GM21529 (cell line): ENCODE data around the gene PTPRJ.
A peak's percentile ranks its signal among the peaks of the same experiment; 100 is the strongest.
"Not testable (repeated sequence)": the region's sequence is repeated elsewhere in the genome, so short reads cannot be mapped to it uniquely, and the experiment has no call there.

Source experiments
- ATAC-seq: cut with Tn5 transposase; IDR thresholded peaks from one replicate; pipeline ENCODE4 v1.9.1; 2021; ENCODE audit not compliant: unreplicated experiment

PTPRJ gene

DNA sequence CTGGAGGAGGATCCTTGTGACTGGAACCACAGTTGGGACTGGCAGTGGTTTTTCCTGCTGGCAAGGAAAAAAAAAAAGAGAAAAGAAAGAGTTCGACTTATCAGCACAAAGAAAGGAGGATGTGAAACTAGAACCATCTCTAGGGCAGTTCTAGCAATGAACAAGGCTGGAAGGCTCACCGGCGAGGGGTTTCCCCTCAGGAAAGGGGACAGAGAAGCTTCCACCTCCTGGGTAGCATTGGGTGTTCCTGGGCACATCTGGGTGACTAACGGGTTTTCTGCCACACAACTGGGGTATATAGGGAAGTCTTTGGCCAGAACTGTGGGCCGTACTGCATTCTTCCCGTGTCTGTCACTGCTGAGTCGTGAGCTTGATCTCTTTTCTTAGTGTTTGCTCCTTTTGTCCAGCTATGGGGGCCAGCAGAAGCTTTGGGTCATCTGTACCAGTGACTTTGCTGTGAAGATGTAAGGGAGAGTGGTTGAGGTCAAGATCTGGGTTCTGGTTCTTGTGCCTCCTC, 126.9 kb downstream of the PTPRJ start:
- peak; percentile 87 for ATAC-seq

DNA sequence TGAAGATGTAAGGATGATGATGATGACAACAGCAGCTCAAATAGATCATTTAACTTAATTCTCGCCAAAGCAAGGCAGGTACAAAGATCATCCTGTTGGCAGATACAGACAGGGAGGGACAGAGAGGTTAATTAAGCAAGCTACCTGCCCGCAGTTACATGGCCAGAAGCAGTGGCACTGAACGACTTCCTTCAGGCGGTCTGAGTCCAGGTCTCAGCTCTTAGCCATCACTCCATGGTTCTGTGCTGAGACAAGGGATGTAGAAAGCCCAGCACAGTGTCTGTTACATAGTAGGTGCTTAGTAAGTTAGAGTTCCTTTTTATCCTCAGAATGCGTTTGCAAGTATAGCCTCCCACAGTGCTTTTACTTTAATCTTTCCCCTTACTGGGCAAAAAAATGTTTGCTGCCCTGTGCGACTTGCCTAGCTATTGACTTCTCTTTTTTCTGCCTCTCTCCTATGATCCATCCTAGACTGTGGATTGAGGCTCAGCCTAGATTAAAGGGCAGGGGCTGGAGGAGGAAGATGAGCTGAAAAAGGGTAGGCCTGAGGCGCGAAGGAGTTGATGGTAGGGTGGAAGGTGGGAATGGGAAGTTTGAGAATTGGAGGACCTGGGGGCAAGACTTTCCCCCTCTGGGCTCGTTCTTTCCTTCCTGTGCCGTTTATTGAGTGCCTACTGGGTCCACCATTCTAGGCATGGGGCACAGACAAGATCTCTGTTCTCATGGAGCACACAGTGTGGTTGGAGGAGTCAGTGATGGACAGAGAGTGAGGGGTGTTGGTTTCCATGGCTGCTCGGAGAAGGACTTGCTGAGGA, 128.1 kb downstream of the PTPRJ start:
- no peak for ATAC-seq

DNA sequence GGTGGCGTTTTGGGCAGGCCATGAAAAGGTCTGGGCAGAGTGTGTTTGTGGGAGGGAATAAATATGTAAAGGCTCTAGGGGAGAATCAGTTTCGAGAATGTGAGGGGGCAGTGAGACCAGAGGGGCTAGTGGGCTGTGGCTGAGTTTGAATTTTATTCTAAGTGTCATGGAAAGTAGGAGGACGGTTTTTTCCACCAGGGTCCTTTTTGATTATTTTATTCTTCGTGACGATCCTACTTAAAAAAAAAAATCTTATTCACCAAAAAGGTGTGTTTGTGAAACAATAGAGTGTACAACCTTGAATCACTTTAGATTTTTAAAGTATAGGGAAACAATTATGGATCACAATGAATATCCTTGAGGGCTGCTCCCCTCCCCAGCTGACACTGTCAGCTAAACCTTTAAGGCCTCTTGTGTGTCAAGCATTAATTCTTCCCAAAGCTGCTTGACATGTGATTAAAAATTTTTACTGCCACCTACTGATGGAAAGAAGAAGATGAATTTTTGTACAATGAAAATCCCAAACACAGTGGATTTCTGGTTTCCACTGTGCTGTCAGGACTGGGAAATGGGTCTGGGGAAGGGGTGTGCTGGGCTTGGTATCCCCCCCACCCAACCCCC, 128.8 kb downstream of the PTPRJ start:
- ATAC-seq, result no peak

DNA sequence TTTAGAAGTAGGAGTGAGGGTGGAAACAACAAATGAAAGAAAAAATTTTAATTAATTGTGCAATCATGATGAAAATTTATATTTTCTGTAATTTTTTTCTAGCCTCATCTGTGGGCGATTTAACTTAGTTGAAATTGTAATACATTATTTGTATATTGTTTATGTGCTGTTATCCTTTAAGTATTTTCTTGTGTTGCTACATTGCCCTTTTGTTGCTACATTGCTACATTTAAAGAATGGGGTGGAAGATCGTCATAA, 130.1 kb downstream of the PTPRJ start:
- ATAC-seq, result no peak

DNA sequence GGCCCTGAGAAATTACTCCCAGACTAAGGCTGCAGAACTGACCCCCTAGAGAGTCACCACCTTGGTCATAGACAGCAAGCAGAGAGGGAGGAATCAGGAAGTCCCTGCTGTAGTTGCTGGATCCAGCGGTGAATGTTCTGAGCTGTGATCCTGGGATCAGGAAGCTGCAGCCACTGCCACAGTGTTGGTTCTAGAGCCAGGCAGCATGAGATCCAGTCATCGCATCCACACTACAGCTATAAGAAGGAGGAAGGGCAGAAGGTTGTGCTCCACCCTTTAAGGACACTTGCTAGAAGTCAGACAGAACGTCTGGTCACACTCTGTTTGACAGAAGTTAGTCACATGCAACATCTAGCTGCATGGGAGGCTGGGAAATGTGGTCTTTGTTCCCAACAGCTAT, 131.5 kb downstream of the PTPRJ start:
- ATAC-seq, result no peak

DNA sequence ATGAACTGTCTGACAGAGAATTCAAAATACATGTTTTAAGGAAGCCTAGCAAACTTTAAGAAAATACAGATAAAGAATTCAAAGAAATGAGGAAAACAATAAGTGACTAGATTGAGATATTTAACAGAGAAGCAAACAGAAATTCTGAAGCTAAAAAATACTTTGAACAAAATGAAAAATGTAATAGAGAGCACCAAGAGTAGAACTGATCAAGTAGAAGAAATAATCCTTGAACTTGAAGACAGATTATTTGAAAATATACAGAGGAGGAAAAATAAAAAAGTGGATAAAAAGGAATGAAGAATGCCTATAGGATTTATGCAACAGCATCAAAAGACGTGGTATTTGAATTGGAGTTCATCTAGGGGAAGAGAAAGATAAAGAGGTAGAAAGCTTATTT, 134.4 kb downstream of the PTPRJ start:
- ATAC-seq, result no peak

DNA sequence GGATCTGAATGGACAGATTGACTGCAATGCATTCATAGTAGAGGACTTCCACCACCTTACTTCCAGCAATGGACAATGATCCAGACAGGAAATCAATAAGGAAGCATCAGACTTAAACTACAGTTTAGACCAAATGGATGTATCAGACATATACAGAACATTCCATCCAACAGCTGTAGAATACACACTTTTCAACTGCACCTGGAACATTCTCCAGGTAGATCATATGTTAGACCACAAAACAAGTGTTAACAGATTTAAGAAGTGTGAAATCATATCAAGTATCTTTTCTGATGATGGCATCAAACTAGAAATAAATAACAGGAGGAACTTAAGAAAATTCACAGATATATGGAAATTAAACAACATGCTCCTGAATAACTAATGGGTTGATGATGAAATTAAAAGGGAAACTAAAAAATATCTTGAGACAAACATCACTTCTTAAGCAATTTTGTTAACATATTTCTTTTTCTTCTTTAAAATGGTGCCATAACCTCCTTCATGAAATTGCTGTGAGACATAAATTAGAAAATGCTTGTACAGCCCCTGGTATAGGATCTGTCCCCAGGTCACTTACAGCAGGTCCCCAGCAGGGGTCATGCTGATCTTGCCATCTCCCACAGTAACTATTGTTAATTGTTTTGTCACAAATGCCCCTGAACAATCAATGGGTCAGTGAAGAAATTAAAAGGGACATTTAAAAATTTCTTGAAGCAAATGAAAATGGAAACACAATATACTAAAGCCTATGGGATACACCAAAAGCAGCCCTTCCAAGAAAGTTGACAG, 136.3 kb downstream of the PTPRJ start:
- ATAC-seq, result no peak

DNA sequence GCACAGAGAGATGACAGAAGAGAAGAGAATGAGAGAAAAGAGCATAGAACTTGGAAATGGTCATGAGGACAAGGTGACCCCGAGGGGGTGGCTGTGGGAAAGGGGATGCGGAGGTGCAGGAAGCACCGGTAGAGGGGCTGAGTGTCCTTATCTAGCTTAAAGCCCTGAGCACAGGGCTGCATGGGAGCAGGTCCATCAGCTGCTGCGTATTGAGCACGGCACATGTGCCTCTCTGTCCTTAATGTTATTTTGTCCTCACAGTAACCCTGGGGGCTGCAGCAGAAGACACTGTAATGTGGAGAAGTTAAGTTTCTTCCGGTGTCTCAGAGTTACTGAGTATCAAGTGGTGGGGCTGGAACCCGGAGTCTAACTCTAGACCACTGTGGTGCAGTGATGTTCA, 141.9 kb downstream of the PTPRJ start:
- no peak for ATAC-seq

DNA sequence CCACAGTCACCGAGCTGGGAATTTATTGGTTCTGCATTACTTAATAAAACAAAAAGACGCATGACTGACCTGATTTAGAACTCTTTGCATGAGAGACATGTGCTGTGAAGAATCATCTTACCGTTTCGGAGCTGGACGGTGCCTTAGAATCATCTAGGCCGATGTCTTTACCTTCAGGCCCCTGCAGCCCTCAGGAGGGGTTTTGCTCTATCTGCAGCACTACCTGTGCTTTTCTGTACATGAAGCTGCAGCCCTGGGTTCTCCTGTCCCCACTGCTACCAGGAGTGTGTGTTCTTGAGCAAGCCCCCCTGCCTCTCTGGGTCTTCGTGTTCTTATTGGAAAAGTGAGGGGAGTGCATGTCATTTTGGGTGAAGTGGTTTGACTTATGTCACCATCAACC, 142.3 kb downstream of the PTPRJ start:
- no peak for ATAC-seq

DNA sequence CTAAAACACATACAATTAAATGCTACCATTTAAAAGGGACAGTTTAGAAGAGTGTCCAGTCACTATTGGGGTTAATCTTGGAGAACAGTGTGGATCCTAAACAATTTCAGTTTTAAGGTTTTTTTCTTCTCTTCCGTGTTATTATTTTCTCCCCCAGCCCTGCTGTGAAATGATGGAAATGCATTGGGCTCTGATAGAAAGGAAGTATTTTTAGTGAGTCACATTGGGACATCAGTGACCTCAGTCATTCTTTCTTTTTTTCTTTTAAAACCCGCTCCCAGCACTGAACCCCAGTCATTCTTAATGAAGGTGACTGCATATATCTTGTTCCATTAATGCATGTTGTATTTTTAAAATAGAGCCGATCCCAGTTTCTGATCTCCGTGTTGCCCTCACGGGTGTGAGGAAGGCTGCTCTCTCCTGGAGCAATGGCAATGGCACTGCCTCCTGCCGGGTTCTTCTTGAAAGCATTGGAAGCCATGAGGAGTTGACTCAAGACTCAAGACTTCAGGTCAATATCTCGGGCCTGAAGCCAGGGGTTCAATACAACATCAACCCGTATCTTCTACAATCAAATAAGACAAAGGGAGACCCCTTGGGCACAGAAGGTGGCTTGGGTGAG, 143.0 kb downstream of the PTPRJ start:
- ATAC-seq, result no peak

DNA sequence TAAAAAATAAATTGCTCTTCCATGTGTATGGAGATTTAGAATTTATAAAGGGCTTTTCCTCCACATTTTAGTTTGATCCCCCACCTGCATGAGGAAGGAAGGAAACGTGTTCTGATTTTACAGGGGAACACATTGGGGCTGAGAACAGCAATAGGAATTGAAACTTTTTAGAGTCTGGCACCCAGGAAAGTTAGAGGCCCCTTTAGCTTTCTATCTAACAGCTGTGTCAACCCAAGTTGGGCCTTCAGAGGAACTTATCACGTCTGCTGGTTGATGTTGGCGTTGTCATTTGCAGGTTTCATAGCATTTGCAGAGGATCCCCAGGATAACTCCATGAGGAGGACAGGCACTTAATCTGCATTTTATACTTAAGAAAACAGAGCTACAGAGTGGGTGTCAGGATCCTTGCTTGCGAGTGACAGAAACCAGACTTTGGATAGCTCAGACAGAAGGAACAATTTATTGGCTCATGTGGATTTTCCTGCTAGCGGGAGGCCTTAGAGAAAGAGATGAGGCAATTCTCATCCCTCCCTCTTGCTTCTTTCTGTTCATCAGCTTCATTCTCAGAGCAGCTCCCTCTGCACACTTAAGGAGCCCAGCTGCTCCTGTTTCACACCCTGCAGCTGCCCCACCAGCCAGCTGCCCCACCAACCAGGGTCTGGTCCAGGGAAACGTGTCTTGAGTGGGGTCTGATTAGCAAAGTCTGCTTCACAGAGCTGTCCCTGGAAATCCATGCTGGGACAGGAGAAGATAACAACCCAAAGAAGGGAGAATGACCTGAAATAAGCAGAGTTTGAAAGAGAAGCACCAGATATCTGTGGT, 143.8 kb downstream of the PTPRJ start:
- no peak for ATAC-seq

DNA sequence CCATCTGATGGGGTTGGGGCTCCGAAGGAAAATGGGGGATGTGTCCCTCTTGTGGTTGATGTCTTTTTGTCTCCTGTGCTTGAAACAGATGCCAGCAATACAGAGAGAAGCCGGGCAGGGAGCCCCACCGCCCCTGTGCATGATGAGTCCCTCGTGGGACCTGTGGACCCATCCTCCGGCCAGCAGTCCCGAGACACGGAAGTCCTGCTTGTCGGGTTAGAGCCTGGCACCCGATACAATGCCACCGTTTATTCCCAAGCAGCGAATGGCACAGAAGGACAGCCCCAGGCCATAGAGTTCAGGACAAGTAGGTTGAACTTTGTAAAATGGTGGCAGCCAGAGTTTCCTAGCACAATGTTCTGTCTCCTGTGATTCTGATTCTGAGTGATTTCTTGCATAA, 144.5 kb downstream of the PTPRJ start:
- ATAC-seq, result no peak

DNA sequence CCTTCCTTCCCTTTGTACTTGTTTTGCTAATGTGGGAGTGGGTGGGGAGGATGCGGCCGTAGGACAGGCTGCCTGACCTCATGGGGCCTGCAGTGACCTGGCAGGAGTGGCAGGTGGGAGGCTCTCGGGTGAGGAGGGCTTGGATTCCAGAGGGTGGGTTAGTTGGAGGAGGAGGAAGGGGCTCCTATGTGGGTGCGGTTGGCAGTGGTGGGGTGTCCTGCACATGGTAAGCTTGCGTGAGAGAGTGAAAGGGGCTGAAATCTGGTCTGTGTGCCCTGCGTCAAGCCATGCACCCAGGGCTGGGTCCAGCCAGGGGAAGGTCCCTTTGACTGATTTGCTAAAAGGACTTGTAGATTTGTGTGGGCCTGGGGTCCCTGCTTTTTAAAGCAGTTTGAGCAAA, 145.5 kb downstream of the PTPRJ start:
- ATAC-seq, result no peak

DNA sequence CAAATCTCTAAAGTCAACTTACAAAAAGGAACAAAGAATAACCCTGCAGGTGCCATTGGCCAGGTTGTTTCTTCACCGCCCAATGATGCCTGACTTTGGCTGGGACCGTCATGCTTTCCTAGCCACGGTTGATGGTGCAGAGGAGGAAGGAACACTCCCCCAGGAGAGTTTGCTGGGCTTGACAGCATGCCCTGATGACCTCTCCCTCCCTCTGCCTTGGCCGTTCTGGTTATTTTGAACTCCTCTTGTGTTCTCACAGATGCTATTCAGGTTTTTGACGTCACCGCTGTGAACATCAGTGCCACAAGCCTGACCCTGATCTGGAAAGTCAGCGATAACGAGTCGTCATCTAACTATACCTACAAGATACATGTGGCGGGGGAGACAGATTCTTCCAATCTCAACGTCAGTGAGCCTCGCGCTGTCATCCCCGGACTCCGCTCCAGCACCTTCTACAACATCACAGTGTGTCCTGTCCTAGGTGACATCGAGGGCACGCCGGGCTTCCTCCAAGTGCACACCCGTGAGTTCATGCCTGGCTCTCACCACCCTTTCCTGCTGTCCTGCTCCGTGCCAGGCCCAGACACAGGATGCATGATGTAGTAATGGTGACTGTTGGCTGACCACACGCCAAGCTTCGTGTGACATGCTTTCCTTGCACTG, 147.3 kb downstream of the PTPRJ start:
- ATAC-seq, result no peak

DNA sequence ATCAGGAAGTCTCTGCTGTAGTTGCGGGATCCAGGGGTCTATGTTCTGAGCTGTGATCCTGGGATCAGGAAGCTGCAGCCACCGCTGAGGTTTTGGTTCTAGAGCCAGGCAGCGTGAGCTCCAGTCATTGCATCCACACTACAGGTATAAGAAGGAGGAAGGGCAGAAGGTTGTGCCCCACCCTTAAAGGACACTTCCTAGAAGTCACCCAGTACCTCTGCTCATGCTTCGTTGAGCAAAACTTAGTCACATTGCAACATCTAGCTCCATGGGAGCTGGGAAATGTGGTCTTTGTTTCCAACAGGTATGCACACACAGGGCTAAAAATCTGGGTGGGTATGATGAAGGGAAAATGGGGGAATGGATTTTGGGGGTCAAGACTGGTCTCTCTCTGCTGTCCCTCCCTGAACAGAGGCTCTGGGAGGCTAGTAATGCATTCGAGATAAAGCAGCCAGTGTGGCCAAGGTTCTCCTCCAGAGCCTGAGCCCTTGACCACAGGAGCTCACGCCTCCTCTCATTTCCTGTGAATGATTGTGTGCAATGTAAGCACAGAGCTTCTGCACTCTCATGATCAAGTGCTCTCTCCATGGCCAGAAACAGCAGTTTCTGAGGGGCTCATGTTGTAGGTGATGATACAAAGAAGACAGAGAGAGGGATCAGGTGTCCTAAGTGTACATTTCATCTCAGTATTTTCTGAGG, 149.5 kb downstream of the PTPRJ start:
- ATAC-seq, result no peak

DNA sequence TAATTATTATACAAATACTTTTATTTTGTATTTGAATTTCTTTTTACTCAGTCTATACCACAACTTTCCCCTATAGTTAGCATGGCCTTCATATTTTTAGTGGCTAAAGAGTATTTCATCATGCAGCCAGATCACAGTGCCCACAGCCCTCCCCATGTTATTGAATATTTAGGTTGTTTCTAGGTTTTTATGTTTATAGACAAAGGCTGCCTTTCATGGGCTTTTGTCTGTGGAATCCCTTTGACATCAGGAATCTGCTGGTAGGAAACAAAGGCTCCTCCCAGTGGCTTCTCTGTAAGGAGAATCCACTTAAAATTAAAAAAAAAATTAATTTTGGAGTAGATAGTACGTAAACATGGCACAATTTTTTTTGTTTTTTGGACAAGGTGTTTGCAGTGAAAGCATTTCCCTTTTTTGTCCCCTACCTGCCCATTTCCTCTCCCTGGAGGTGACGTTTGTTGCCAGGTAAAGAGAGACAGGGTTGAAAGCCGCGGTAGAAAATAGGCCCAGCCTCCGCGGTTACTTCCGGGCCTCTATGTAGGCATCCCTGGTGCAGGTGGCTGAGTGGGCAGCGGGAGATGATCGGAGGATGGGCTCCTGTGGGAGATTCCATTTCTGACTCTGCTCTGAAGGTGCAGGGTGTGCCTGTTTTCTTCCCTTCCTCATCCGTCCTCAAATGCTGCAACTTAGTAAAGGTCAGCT, 154.0 kb downstream of the PTPRJ start:
- ATAC-seq, result no peak

DNA sequence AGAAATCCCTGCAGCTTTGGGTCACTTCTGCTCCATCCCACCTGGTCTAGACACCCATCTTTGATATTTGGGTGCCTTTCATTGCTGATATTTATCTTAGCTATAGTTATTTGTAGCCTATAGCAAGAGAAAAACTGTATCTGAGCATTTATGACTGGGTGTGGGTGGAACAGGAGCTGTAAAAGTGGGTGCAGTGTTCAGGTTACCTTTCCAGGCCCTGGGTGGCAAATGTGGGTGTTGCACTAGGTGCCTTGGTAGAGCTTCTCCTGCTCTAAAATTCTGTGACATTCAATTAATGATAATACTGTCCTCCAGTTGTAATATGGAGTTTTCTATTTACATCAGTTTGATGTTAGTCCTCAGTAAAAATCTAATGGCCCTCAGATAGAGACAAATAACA, 157.9 kb downstream of the PTPRJ start:
- ATAC-seq, result no peak

DNA sequence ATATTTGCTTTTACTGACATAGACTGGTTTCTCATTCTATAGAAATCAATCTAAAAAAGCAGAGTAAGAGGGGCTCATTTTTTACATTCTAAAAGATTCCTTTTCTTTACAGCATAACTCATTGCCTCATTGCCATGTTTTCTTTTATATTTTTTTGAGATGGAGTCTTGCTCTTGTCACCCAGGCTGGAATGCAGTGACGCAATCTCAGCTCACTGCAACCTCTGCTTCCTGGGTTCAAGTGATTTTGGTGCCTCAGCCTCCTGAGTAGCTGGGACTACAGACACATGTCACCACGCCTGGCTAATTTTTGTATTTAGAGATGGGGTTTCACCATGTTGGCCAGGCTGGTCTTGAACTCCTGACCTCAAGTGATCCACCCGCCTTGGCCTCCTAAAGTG, 159.5 kb downstream of the PTPRJ start:
- not testable (repeated sequence) for ATAC-seq
